ENCODE measurements around the gene CELSR2. TPM values are rescaled to one million over a fixed set of nuclear protein-coding genes. Genes with fewer than 3 reads are reported as not detected.

Gene CELSR2
- total and polyA plus RNA-seq, 11 donors: 1.6 to 11.9 (median 7.4) TPM

DNA sequence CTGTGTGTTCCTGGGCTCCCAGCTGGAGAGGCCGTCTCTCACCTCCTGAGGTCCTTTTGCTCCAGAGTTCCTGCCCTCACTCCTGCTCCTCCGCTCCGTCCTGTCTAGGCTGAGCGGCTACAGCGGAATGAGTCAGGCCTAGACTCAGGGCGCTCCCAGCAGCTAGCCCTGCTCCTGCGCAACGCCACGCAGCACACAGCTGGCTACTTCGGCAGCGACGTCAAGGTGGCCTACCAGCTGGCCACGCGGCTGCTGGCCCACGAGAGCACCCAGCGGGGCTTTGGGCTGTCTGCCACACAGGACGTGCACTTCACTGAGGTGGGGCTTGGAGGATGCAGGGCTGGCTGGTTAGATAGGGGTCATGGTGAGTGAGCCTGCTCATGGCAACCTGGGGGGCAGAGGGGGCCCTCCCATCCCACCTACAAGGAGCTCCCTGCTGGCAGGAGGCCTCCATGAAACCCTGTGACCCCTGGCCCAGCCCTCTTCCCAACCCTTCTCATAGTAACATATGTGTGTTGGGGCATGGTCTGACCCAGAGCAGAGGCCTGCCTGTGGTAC, 18.5 kb downstream of the CELSR2 start:
- no peak overlapping the region for H3K4me3 ChIP-seq
- WGBS, 4 donors: 89 to 94% (median 91%) methylated on average over 5 to 17 of the region's 17 CpGs
- no peak for TF ChIP-seq POLR2A (IDR thresholded peaks at IDR 0.05)
- TF ChIP-seq, protein P1, sequence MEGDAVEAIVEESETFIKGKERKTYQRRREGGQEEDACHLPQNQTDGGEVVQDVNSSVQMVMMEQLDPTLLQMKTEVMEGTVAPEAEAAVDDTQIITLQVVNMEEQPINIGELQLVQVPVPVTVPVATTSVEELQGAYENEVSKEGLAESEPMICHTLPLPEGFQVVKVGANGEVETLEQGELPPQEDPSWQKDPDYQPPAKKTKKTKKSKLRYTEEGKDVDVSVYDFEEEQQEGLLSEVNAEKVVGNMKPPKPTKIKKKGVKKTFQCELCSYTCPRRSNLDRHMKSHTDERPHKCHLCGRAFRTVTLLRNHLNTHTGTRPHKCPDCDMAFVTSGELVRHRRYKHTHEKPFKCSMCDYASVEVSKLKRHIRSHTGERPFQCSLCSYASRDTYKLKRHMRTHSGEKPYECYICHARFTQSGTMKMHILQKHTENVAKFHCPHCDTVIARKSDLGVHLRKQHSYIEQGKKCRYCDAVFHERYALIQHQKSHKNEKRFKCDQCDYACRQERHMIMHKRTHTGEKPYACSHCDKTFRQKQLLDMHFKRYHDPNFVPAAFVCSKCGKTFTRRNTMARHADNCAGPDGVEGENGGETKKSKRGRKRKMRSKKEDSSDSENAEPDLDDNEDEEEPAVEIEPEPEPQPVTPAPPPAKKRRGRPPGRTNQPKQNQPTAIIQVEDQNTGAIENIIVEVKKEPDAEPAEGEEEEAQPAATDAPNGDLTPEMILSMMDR (IDR thresholded peaks at IDR 0.05): no peak
- no peaks in the 10 kb centered on the region for H3K27me3 ChIP-seq
- no peaks in the 10 kb centered on the region for H3K36me3 ChIP-seq
- intact Hi-C loops (cut with DNase I): loop anchor here in 1 of 10 donors (10.0 kb wide), 1 partner anchor 267 kb away; the partner anchor contains the start of gene GPR61
- ATAC-seq (no peak), DNase-seq (peak in 1 of 5 donors; percentile 13)
- no peaks in the 10 kb centered on the region for H3K9me3 ChIP-seq
- H3K4me1 ChIP-seq: peaks cover 0 to 9% (median 0%) of the 10 kb centered on the region in 12 donors
- H3K27ac ChIP-seq: no peak overlapping the region

GRCh38 chr1:109268431-109269211, 19.3 kb downstream of the CELSR2 start:
- Histone ChIP-seq H3K27ac (no peak overlapping the region), H3K4me3 (no peak overlapping the region), H3K27me3 (no peaks in the 10 kb centered on the region), H3K4me1 (peaks cover 0 to 6% (median 0%) of the 10 kb centered on the region in 12 donors), H3K9me3 (no peaks in the 10 kb centered on the region), H3K36me3 (no peaks in the 10 kb centered on the region)
- no peak for TF ChIP-seq POLR2A (IDR thresholded peaks at IDR 0.05)
- TF ChIP-seq, protein P1 (IDR thresholded peaks at IDR 0.05): no peak
- intact Hi-C loops (cut with DNase I): loop anchor here in 1 of 10 donors (10.0 kb wide), 1 partner anchor 266 kb away; the partner anchor contains the start of gene GPR61
- peak in 1 of 5 donors; percentile 20 for DNase-seq
- no peak for ATAC-seq
- WGBS, 4 donors: 91 to 94% (median 94%) methylated on average over 28 to 29 of the region's 29 CpGs

DNA sequence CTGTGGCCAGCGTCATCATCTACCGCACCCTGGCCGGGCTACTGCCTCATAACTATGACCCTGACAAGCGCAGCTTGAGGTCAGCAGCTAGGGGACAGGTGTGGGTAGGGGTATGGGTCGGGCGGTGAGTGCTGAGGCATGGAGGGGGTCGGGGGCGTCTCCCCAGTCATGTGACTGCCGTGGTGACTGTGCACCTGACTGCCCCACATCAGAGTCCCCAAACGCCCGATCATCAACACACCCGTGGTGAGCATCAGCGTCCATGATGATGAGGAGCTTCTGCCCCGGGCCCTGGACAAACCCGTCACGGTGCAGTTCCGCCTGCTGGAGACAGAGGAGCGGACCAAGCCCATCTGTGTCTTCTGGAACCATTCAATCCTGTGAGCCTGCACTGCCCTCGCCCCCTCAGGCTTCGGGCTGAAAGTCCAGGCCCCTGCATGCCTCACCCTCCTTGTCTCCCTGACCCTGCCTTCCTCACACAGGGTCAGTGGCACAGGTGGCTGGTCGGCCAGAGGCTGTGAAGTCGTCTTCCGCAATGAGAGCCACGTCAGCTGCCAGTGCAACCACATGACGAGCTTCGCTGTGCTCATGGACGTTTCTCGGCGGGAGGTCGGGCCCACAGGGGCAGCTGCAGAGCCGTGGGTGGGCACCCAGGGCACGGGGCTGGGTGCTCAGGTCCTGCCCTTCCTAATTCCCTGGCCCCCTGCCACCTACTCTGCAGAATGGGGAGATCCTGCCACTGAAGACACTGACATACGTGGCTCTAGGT, 20.1 kb downstream of the CELSR2 start:
- H3K27me3 ChIP-seq: no peaks in the 10 kb centered on the region
- H3K4me1 ChIP-seq: no peaks in the 10 kb centered on the region
- no peak overlapping the region for H3K4me3 ChIP-seq
- intact Hi-C loops (cut with DNase I): loop anchor here in 1 of 10 donors (10.0 kb wide), 1 partner anchor 265 kb away; the partner anchor contains the start of gene GPR61
- 89 to 92% (median 91%) methylated on average over 24 to 33 of the region's 33 CpGs for WGBS, 4 donors
- no peaks in the 10 kb centered on the region for H3K9me3 ChIP-seq
- ATAC-seq: no peak
- TF ChIP-seq, protein P1 (IDR thresholded peaks at IDR 0.05): no peak
- no peak for TF ChIP-seq POLR2A (IDR thresholded peaks at IDR 0.05)
- DNase-seq: no peak
- H3K27ac ChIP-seq: no peak overlapping the region
- H3K36me3 ChIP-seq: no peaks in the 10 kb centered on the region
